ENCODE measurements around the gene APP. TPM values are rescaled to one million over a fixed set of nuclear protein-coding genes. Genes with fewer than 3 reads are reported as not detected.

Gene APP
- total and polyA plus RNA-seq, 2 of the 13 experiments (the other 11 are each of a cell fraction or from before 2014, with no cell fraction given), result 70.6 to 262 TPM

GRCh38 chr21:26170471-26171257 is at the start of gene APP (continued):
- TF ChIP-seq ZNF639 (CRISPR knock-in tag; conservative IDR thresholded peaks at IDR 0.05), result no peak
- no peak for TF ChIP-seq ATAD3A (CRISPR knock-in tag; IDR thresholded peaks at IDR 0.05)
- TF ChIP-seq ZNF615 (CRISPR knock-in tag; IDR thresholded peaks at IDR 0.05; ENCODE audit: borderline replicate concordance), result no peak
- TF ChIP-seq SALL2 (CRISPR knock-in tag; IDR thresholded peaks at IDR 0.05), result peak; percentile 75; the same call in 1 of the 2 replicates
- TF ChIP-seq ESRRA (CRISPR knock-in tag; IDR thresholded peaks at IDR 0.05; ENCODE audit: low read depth), result 0 out of 2 replicates have a peak, but pooled peaks have one; percentile 52
- TF ChIP-seq ZNF383 (CRISPR knock-in tag; IDR thresholded peaks at IDR 0.05; ENCODE audit: borderline replicate concordance), result no peak
- TF ChIP-seq CREB3 (CRISPR knock-in tag; IDR thresholded peaks at IDR 0.05), result 0 out of 2 replicates have a peak, but pooled peaks have one; percentile 56
- 0 out of 2 replicates have a peak, but pooled peaks have one; percentile 39 for TF ChIP-seq ARID5B (CRISPR knock-in tag; IDR thresholded peaks at IDR 0.05)
- TF ChIP-seq ARID4A (CRISPR knock-in tag; IDR thresholded peaks at IDR 0.05; ENCODE audit: borderline replicate concordance), result peak; percentile 72; the same call in 1 of the 2 replicates
- no peak for TF ChIP-seq THAP11 (CRISPR knock-in tag; IDR thresholded peaks at IDR 0.05)
- peak; percentile 24 to 70; a peak in 2 of 4 replicates for TF ChIP-seq POLR2A (IDR thresholded peaks at IDR 0.05; ENCODE audit: insufficient read depth in 1 of 2, low read depth in 2 of 2, low read length in 2 of 2)
- peak; percentile 82 for TF ChIP-seq PATZ1 (CRISPR knock-in tag; IDR thresholded peaks at IDR 0.05)
- TF ChIP-seq FOSL1 (CRISPR knock-in tag; IDR thresholded peaks at IDR 0.05; ENCODE audit: borderline replicate concordance), result no peak

All from HepG2 (cell line).